Stomach (tissue), 4 donors: ENCODE measurements around the gene KCNJ15.

ENCODE experiments used
- CTCF ChIP-seq, 7 experiments: fragments of 450-650 bp in 4 of 7; fragments of 200-600 bp in 3 of 7; sonication (generic) in 3 of 7; IDR thresholded peaks; one replicate each; pipeline ENCODE4 v1.5.1; 2016 to 2019; ENCODE audit warnings: antibody characterized with exemption in 7 of 7, control low read depth in 2 of 7, mild to moderate bottlenecking in 1 of 7
- EP300 ChIP-seq: sonication (generic); formaldehyde crosslinking; IDR thresholded peaks from one replicate; pipeline ENCODE4 v1.6.1; 2017; ENCODE audit warnings: antibody characterized with exemption
- POLR2A ChIP-seq, 4 donors: fragments of 450-650 bp; IDR thresholded peaks; one replicate each; pipeline ENCODE4 v1.6.1; 2016; ENCODE audit warnings: antibody characterized with exemption in 4 of 4, control low read depth in 2 of 4, mild to moderate bottlenecking in 1 of 4, moderate library complexity in 1 of 4

GRCh38 chr21:38350684-38351083, 93.9 kb downstream of the KCNJ15 start:
- TF ChIP-seq POLR2A (IDR thresholded peaks at IDR 0.05): no peak
- TF ChIP-seq CTCF (IDR thresholded peaks at IDR 0.05): no peak
- no peak for TF ChIP-seq EP300
